IMR-90 (cell line): ENCODE results near the gene SIX2. TPM values are rescaled to one million over a fixed set of nuclear protein-coding genes. Genes with fewer than 3 reads are reported as not detected.

Source experiments
- ATAC-seq: fragments of 200-7000 bp; cut with Tn5 transposase; 2 replicates; pipeline ENCODE4 v1.9.1; 2020; ENCODE audit warnings: low read depth, mild to moderate bottlenecking, moderate library complexity
- BruUV-seq: library from RNA; stranded (reverse); fragments of 400-500 nt; replicated peaks from 2 replicates; lab custom pipeline; 2021; lab: Mats Ljungman, UMichigan
- CTCF ChIA-PET: fragments of 300-600 bp; formaldehyde crosslinking; extraction: SDS; loops from one replicate; lab custom pipeline; 2021; ENCODE audit warnings: antibody characterized with exemption; lab: Yijun Ruan, JAX
- POLR2A ChIA-PET: fragments of 300-600 bp; sonication (Branson Sonifier 250); formaldehyde crosslinking; loops from one replicate; lab custom pipeline; 2022; ENCODE audit warnings: antibody characterized with exemption; ENCODE audit not compliant: unreplicated experiment; lab: Charles Lee
- DNase-seq: peaks from one replicate; pipeline ENCODE4 v3.0.0; 2013
- H2AFZ ChIP-seq: replicated peaks from 2 replicates; pipeline ENCODE3; 2013; ENCODE audit warnings: low read length, mild to moderate bottlenecking; ENCODE audit not compliant: poor library complexity
- H2AK5ac ChIP-seq: 2 replicates; pipeline ENCODE4 v1.6.1; 2013; ENCODE audit warnings: low read depth, low read length, inconsistent platforms
- H2AK9ac ChIP-seq: replicated peaks from 2 replicates; pipeline ENCODE3; 2013; ENCODE audit warnings: mild to moderate bottlenecking, low read depth, low read length, moderate library complexity; ENCODE audit not compliant: poor library complexity
- H2BK120ac ChIP-seq: 2 replicates; pipeline ENCODE4 v1.6.1; 2013; ENCODE audit warnings: low read depth, low read length, inconsistent platforms
- H2BK15ac ChIP-seq: 3 replicates; pipeline ENCODE4 v1.6.1; 2013; ENCODE audit warnings: low read depth, low read length, inconsistent platforms
- H2BK20ac ChIP-seq: 2 replicates; pipeline ENCODE4 v1.6.1; 2013; ENCODE audit warnings: low read depth, mild to moderate bottlenecking, inconsistent platforms, low read length, moderate library complexity
- H2BK5ac ChIP-seq: 2 replicates; pipeline ENCODE4 v1.6.1; 2013; ENCODE audit warnings: mild to moderate bottlenecking, low read depth, low read length, inconsistent platforms; ENCODE audit not compliant: poor library complexity, severe bottlenecking
- H3K14ac ChIP-seq: replicated peaks from 2 replicates; pipeline ENCODE4 v1.6.1; 2013; ENCODE audit warnings: low read depth, low read length, inconsistent platforms
- H3K18ac ChIP-seq: 2 replicates; pipeline ENCODE4 v1.6.1; 2013; ENCODE audit warnings: low read depth, low read length, control low read depth
- H3K23ac ChIP-seq: 2 replicates; pipeline ENCODE4 v1.6.1; 2013; ENCODE audit warnings: low read depth, low read length, inconsistent platforms
- H3K27ac ChIP-seq: 2 replicates; pipeline ENCODE4 v1.5.1; 2013; ENCODE audit warnings: mild to moderate bottlenecking, control low read depth, low read length; ENCODE audit not compliant: insufficient read depth
- H3K27me3 ChIP-seq: 2 replicates; pipeline ENCODE4 v1.6.1; 2013; ENCODE audit warnings: low read length; ENCODE audit not compliant: control insufficient read depth, insufficient read depth
- H3K36me3 ChIP-seq: 2 replicates; pipeline ENCODE4 v1.6.1; 2013; ENCODE audit warnings: low read length, mixed read lengths; ENCODE audit not compliant: control insufficient read depth, insufficient read depth
- H3K4ac ChIP-seq: 2 replicates; pipeline ENCODE4 v1.6.1; 2013; ENCODE audit warnings: low read depth, low read length, inconsistent platforms
- H3K4me1 ChIP-seq: 2 replicates; pipeline ENCODE4 v1.6.1; 2013; ENCODE audit warnings: low read length, mixed read lengths; ENCODE audit not compliant: control insufficient read depth, insufficient read depth
- H3K4me2 ChIP-seq: 2 replicates; pipeline ENCODE4 v1.6.1; 2013; ENCODE audit warnings: low read depth, mild to moderate bottlenecking, control low read depth, low read length, moderate library complexity
- H3K4me3 ChIP-seq: 2 replicates; pipeline ENCODE4 v1.5.1; 2013; ENCODE audit warnings: low read depth, mild to moderate bottlenecking, control low read depth, low read length, moderate library complexity; ENCODE audit not compliant: insufficient read depth
- H3K56ac ChIP-seq: 2 replicates; pipeline ENCODE4 v1.6.1; 2013; ENCODE audit warnings: low read length, inconsistent platforms; ENCODE audit not compliant: insufficient read depth; ENCODE audit errors: extremely low read depth
- H3K79me1 ChIP-seq, 2 experiments: 2 replicates each; pipeline ENCODE4 v1.6.1; 2013; ENCODE audit warnings: low read length in 2 of 2, inconsistent platforms in 1 of 2, low read depth in 1 of 2
- H3K9ac ChIP-seq: 2 replicates; pipeline ENCODE4 v1.6.1; 2013; ENCODE audit warnings: low read depth, low read length, control low read depth
- H3K9me1 ChIP-seq: 2 replicates; pipeline ENCODE4 v1.6.1; 2013; ENCODE audit warnings: low read length, inconsistent platforms; ENCODE audit not compliant: insufficient read depth
- H3K9me3 ChIP-seq: 2 replicates; pipeline ENCODE4 v1.6.1; 2013; ENCODE audit warnings: low read length; ENCODE audit not compliant: control insufficient read depth, insufficient read depth
- H4K20me1 ChIP-seq: 2 replicates; pipeline ENCODE4 v1.6.1; 2013; ENCODE audit warnings: low read length, inconsistent platforms; ENCODE audit not compliant: insufficient read depth
- H4K5ac ChIP-seq: 2 replicates; pipeline ENCODE4 v1.6.1; 2013; ENCODE audit warnings: mild to moderate bottlenecking, low read depth, low read length, control low read depth
- H4K8ac ChIP-seq, 2 experiments: 2 replicates each; pipeline ENCODE4 v1.6.1; 2013; ENCODE audit warnings: low read depth in 2 of 2, low read length in 2 of 2, control low read depth in 1 of 2, inconsistent platforms in 1 of 2
- H4K91ac ChIP-seq: 2 replicates; pipeline ENCODE4 v1.6.1; 2013; ENCODE audit warnings: low read depth, low read length, inconsistent platforms; ENCODE audit not compliant: insufficient read depth
- BHLHE40 ChIP-seq: fragments of 150-350 bp; IDR thresholded peaks from 2 replicates; pipeline ENCODE4 v1.6.1; 2016; ENCODE audit warnings: mild to moderate bottlenecking, low read depth, low read length
- CEBPB ChIP-seq: IDR thresholded peaks from 2 replicates; pipeline ENCODE4 v1.6.1; 2012; ENCODE audit warnings: low read depth, low read length, improper control_type of control experiment
- CHD1 ChIP-seq: IDR thresholded peaks from 2 replicates; pipeline ENCODE4 v1.6.1; 2012; ENCODE audit warnings: low read depth, low read length, improper control_type of control experiment
- CTCF ChIP-seq: conservative IDR thresholded peaks from 2 replicates; pipeline ENCODE4 v1.5.1; 2012; ENCODE audit warnings: mild to moderate bottlenecking, low read depth, low read length, improper control_type of control experiment
- FOS ChIP-seq: fragments of 150-350 bp; IDR thresholded peaks from 2 replicates; pipeline ENCODE4 v1.6.1; 2016; ENCODE audit warnings: low read depth, low read length
- MAFK ChIP-seq: IDR thresholded peaks from 2 replicates; pipeline ENCODE4 v1.6.1; 2012; ENCODE audit warnings: low read depth, low read length, improper control_type of control experiment
- MAZ ChIP-seq: IDR thresholded peaks from 2 replicates; pipeline ENCODE4 v1.6.1; 2012; ENCODE audit warnings: low read depth, mild to moderate bottlenecking, low read length, improper control_type of control experiment, moderate library complexity, borderline replicate concordance
- MXI1 ChIP-seq: IDR thresholded peaks from 2 replicates; pipeline ENCODE4 v1.6.1; 2012; ENCODE audit warnings: low read depth, mild to moderate bottlenecking, low read length, moderate library complexity, borderline replicate concordance
- NFE2L2 ChIP-seq: fragments of 150-350 bp; IDR thresholded peaks from 2 replicates; pipeline ENCODE4 v1.6.1; 2016; ENCODE audit warnings: low read depth, mild to moderate bottlenecking, low read length
- POLR2A ChIP-seq: IDR thresholded peaks from 2 replicates; pipeline ENCODE4 v1.6.1; 2012; ENCODE audit warnings: mild to moderate bottlenecking, low read depth, low read length
- RAD21 ChIP-seq: IDR thresholded peaks from 2 replicates; pipeline ENCODE4 v1.6.1; 2012; ENCODE audit warnings: low read length, improper control_type of control experiment
- RCOR1 ChIP-seq: IDR thresholded peaks from 2 replicates; pipeline ENCODE4 v1.6.1; 2012; ENCODE audit warnings: mild to moderate bottlenecking, low read length, improper control_type of control experiment; ENCODE audit not compliant: insufficient replicate concordance
- RFX5 ChIP-seq: IDR thresholded peaks from 2 replicates; pipeline ENCODE4 v1.8.0; 2012; ENCODE audit warnings: low read depth, mild to moderate bottlenecking, low read length, moderate library complexity
- SMC3 ChIP-seq: fragments of 150-350 bp; IDR thresholded peaks from 2 replicates; pipeline ENCODE4 v1.6.1; 2016; ENCODE audit warnings: low read depth, mild to moderate bottlenecking, antibody characterized with exemption, low read length, moderate library complexity
- WGBS, 2 experiments: methylation state at CpG; one replicate each; pipeline versions ENCODE4 v1.1.5 to v1.1.7; 2013; ENCODE audit warnings: missing lambda C conversion rate in 2 of 2; ENCODE audit not compliant: insufficient read length in 1 of 2; ENCODE audit errors: extremely low coverage in 2 of 2; 5-methylcytosine and 5-hydroxymethylcytosine counted together
- dilution Hi-C: fragments of 300-500 bp; cut with HindIII; formaldehyde crosslinking; loops from one replicate; pipeline ENCODE4 v1.14.3; 2018; ENCODE audit warnings: low sequenced_read_pairs; ENCODE audit not compliant: unreplicated experiment
- in situ Hi-C: fragments of 300-500 bp; cut with MboI; formaldehyde crosslinking; loops from 3 replicates; pipeline ENCODE4 v1.14.3; 2019; ENCODE audit warnings: low sequenced_read_pairs, inconsistent platforms, mixed read lengths
- intact Hi-C: fragments of 100-400 bp; cut with micrococcal nuclease; formaldehyde crosslinking; loops from 2 replicates; pipeline ENCODE4 v1.10.0; 2022
- polyA plus RNA-seq, 3 experiments: library from polyadenylated mRNA; depleted of rRNA; stranded (reverse); fragments of >200 nt; gene quantifications; 2 replicates each; pipeline ENCODE4 v1.2.3, GENCODE V29; 2012; ENCODE audit warnings: low replicate concordance in 1 of 3
- total RNA-seq: library from RNA; depleted of rRNA; stranded (reverse); fragments of >200 nt; gene quantifications from 2 replicates; pipeline ENCODE4 v1.2.3, GENCODE V29; 2012
- TF ChIP-seq, protein P1 (sequence below): fragments of 150-350 bp; IDR thresholded peaks from 2 replicates; pipeline ENCODE4 v1.6.1; 2017; ENCODE audit warnings: mild to moderate bottlenecking, antibody characterized with exemption, low read length, low read depth
- TF ChIP-seq, protein P2 (sequence below): fragments of 150-350 bp; IDR thresholded peaks from 2 replicates; pipeline ENCODE4 v1.6.1; 2016; ENCODE audit warnings: low read depth, mild to moderate bottlenecking, low read length, moderate library complexity, borderline replicate concordance

The SIX2 gene
- total and polyA plus RNA-seq, 2 of the 4 experiments (the other 2 are of a cell fraction): not detected

DNA sequence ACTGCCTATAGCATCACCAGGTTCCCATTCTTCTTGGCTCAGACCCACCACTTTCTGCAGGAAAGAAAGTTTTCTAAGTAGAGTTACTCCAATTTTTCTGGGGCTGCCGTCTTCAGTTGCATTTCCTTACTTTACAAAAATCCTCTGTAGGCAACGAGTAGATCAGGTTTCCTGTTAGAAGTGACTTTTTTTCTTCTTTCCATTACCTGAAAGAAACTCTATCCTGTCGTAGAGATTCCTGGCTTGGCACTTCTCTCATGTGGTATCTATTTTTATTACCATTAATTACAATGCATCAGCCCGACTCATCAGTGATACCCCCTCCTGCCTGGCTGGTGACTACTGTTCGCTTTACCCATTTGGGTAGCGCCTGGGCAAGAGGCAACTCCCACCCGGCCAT lies 5.6 kb upstream of the SIX2 start:
- Histone ChIP-seq H2BK120ac (no peak overlapping the region), H2AFZ (no peak overlapping the region), H3K4me3 (no peak overlapping the region), H4K91ac (no peak overlapping the region), H3K9me3 (peaks cover 11% of the 10 kb centered on the region), H2BK5ac (no peak overlapping the region), H4K20me1 (no peaks in the 10 kb centered on the region), H4K5ac (no peak overlapping the region), H2BK20ac (no peak overlapping the region), H3K4ac (no peak overlapping the region), H3K9me1 (no peaks in the 10 kb centered on the region), H3K27ac (no peak overlapping the region), H2AK9ac (no peak overlapping the region), H3K18ac (no peak overlapping the region), H3K56ac (no peak overlapping the region), H3K27me3 (peaks cover 90% of the 10 kb centered on the region), H3K23ac (no peak overlapping the region), H3K4me2 (no peak overlapping the region), H3K14ac (no peak overlapping the region), H2AK5ac (no peak overlapping the region), H3K79me1 (no peaks in the 10 kb centered on the region), H4K8ac (no peak overlapping the region), H3K4me1 (peaks cover 2% of the 10 kb centered on the region; the same call in 1 of the 2 replicates), H2BK15ac (no peak overlapping the region), H3K36me3 (no peaks in the 10 kb centered on the region), H3K9ac (no peak overlapping the region)
- in situ Hi-C loops: no loop called here
- CTCF ChIA-PET: no interaction called here
- dilution Hi-C loops: no loop called here
- WGBS, 2 experiments: no CpG with 5 or more reads among the region's 7 CpGs
- no TSS peak for BruUV-seq
- POLR2A ChIA-PET: no interaction called here
- DNase-seq (no peak), ATAC-seq (no peak)
- no peak for TF ChIP-seq FOS
- no peak for TF ChIP-seq RCOR1
- TF ChIP-seq MAFK: no peak
- TF ChIP-seq BHLHE40: no peak
- TF ChIP-seq, protein P1, sequence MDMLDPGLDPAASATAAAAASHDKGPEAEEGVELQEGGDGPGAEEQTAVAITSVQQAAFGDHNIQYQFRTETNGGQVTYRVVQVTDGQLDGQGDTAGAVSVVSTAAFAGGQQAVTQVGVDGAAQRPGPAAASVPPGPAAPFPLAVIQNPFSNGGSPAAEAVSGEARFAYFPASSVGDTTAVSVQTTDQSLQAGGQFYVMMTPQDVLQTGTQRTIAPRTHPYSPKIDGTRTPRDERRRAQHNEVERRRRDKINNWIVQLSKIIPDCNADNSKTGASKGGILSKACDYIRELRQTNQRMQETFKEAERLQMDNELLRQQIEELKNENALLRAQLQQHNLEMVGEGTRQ: no peak
- TF ChIP-seq CTCF: no peak
- no peak for TF ChIP-seq MAZ
- TF ChIP-seq RFX5: no peak
- TF ChIP-seq RAD21: no peak
- no peak for TF ChIP-seq CEBPB
- TF ChIP-seq CHD1: no peak
- TF ChIP-seq NFE2L2: no peak
- TF ChIP-seq, protein P2, sequence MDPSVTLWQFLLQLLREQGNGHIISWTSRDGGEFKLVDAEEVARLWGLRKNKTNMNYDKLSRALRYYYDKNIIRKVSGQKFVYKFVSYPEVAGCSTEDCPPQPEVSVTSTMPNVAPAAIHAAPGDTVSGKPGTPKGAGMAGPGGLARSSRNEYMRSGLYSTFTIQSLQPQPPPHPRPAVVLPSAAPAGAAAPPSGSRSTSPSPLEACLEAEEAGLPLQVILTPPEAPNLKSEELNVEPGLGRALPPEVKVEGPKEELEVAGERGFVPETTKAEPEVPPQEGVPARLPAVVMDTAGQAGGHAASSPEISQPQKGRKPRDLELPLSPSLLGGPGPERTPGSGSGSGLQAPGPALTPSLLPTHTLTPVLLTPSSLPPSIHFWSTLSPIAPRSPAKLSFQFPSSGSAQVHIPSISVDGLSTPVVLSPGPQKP: no peak
- TF ChIP-seq POLR2A: no peak
- TF ChIP-seq SMC3: no peak
- TF ChIP-seq MXI1: no peak
- intact Hi-C loops: no loop called here
